HepG2 (cell line): Measurements from ENCODE around the gene SLC4A7. TPM values are rescaled to one million over a fixed set of nuclear protein-coding genes. Genes with fewer than 3 reads are reported as not detected.

Source experiments
- CBFB ChIP-seq: sonication (generic); formaldehyde crosslinking; IDR thresholded peaks from 2 replicates; pipeline ENCODE4 v1.4.0; 2020; ENCODE audit warnings: missing genetic modification reagents
- CENPBD1 ChIP-seq: sonication (generic); formaldehyde crosslinking; IDR thresholded peaks from 2 replicates; pipeline ENCODE4 v1.8.0; 2022; ENCODE audit warnings: missing genetic modification reagents, low read depth, mild to moderate bottlenecking, borderline replicate concordance
- DMTF1 ChIP-seq: sonication (generic); formaldehyde crosslinking; IDR thresholded peaks from 2 replicates; pipeline ENCODE4 v1.4.0; 2020; ENCODE audit warnings: mild to moderate bottlenecking, missing genetic modification reagents
- FOXA3 ChIP-seq: IDR thresholded peaks from 2 replicates; pipeline ENCODE4 v1.6.1; 2016; ENCODE audit warnings: missing genetic modification reagents, missing compliant biosample characterization
- FOXJ3 ChIP-seq: sonication (generic); formaldehyde crosslinking; IDR thresholded peaks from 2 replicates; pipeline ENCODE4 v1.4.0; 2020; ENCODE audit warnings: missing genetic modification reagents, mild to moderate bottlenecking, borderline replicate concordance
- FOXP1 ChIP-seq, 2 experiments: fragments of 450-650 bp in 1 of 2; IDR thresholded peaks; 2 replicates each; pipeline ENCODE4 v1.6.1; 2017 to 2018; ENCODE audit warnings: antibody characterized with exemption in 1 of 2
- HNF4A ChIP-seq: sonication (generic); formaldehyde crosslinking; IDR thresholded peaks from 2 replicates; pipeline ENCODE4 v1.4.0; 2020; ENCODE audit warnings: missing genetic modification reagents
- HOXA7 ChIP-seq: sonication (generic); formaldehyde crosslinking; IDR thresholded peaks from 2 replicates; pipeline ENCODE4 v1.8.1; 2022; ENCODE audit warnings: mild to moderate bottlenecking, missing genetic modification reagents, moderate library complexity
- KAT7 ChIP-seq: IDR thresholded peaks from 2 replicates; pipeline ENCODE4 v1.6.1; 2018; ENCODE audit warnings: borderline replicate concordance, missing compliant biosample characterization
- MAFF ChIP-seq: IDR thresholded peaks from 2 replicates; pipeline ENCODE4 v1.6.1; 2011; ENCODE audit warnings: low read depth, low read length, improper control_type of control experiment
- MLX ChIP-seq: IDR thresholded peaks from 2 replicates; pipeline ENCODE4 v1.6.1; 2016
- MTF1 ChIP-seq: sonication (generic); formaldehyde crosslinking; IDR thresholded peaks from 2 replicates; pipeline ENCODE4 v1.5.0; 2020; ENCODE audit warnings: missing genetic modification reagents
- NFIC ChIP-seq: IDR thresholded peaks from 2 replicates; pipeline ENCODE4 v1.6.1; 2012; ENCODE audit warnings: mild to moderate bottlenecking, low read length, inconsistent platforms
- NR2F2 ChIP-seq: IDR thresholded peaks from 2 replicates; pipeline ENCODE4 v1.6.1; 2012; ENCODE audit warnings: low read depth, inconsistent platforms, borderline replicate concordance
- NR2F6 ChIP-seq, 2 experiments: IDR thresholded peaks; 2 replicates each; pipeline ENCODE4 v1.6.1; 2016; ENCODE audit warnings: antibody characterized with exemption in 1 of 2, mild to moderate bottlenecking in 1 of 2
- POLR2AphosphoS5 ChIP-seq: IDR thresholded peaks from 2 replicates; pipeline ENCODE4 v1.6.1; 2012; ENCODE audit warnings: low read depth, low read length
- RCOR2 ChIP-seq: IDR thresholded peaks from 2 replicates; pipeline ENCODE4 v1.6.1; 2016; ENCODE audit warnings: missing biosample characterization, missing genetic modification reagents
- SKI ChIP-seq: fragments of 450-650 bp; IDR thresholded peaks from one replicate; pipeline ENCODE4 v1.6.1; 2018; ENCODE audit warnings: mild to moderate bottlenecking; ENCODE audit not compliant: partially characterized antibody
- SNAPC5 ChIP-seq: sonication (generic); formaldehyde crosslinking; IDR thresholded peaks from 2 replicates; pipeline ENCODE4 v1.8.1; 2023; ENCODE audit warnings: mild to moderate bottlenecking, missing genetic modification reagents, borderline replicate concordance
- STAT5B ChIP-seq: sonication (generic); formaldehyde crosslinking; IDR thresholded peaks from 2 replicates; pipeline ENCODE4 v1.4.0; 2020; ENCODE audit warnings: missing genetic modification reagents
- TCF7 ChIP-seq: sonication (generic); IDR thresholded peaks from 2 replicates; pipeline ENCODE4 v1.6.1; 2016; ENCODE audit warnings: antibody characterized with exemption, low read depth
- ZNF232 ChIP-seq: sonication (generic); formaldehyde crosslinking; IDR thresholded peaks from 2 replicates; pipeline ENCODE4 v1.4.0; 2020; ENCODE audit warnings: missing genetic modification reagents, borderline replicate concordance
- ZNF234 ChIP-seq: sonication (generic); formaldehyde crosslinking; conservative IDR thresholded peaks from 2 replicates; pipeline ENCODE4 v1.5.1; 2020; ENCODE audit warnings: mild to moderate bottlenecking, missing genetic modification reagents
- ZNF264 ChIP-seq: sonication (generic); formaldehyde crosslinking; IDR thresholded peaks from 2 replicates; pipeline ENCODE4 v1.4.0; 2020; ENCODE audit warnings: missing genetic modification reagents
- ZNF430 ChIP-seq: sonication (generic); formaldehyde crosslinking; IDR thresholded peaks from 2 replicates; pipeline ENCODE4 v1.9.0; 2021; ENCODE audit warnings: mild to moderate bottlenecking, missing genetic modification reagents
- ZNF746 ChIP-seq: sonication (generic); formaldehyde crosslinking; IDR thresholded peaks from 2 replicates; pipeline ENCODE4 v1.8.0; 2022; ENCODE audit warnings: mild to moderate bottlenecking, missing genetic modification reagents
- ZNF883 ChIP-seq: sonication (generic); formaldehyde crosslinking; IDR thresholded peaks from 2 replicates; pipeline ENCODE4 v1.5.1; 2020; ENCODE audit warnings: mild to moderate bottlenecking, missing genetic modification reagents; ENCODE audit errors: not compliant biosample characterization
- polyA plus RNA-seq, 8 experiments: library from polyadenylated mRNA; depleted of rRNA in 3 of 8; stranded (reverse) in 7 of 8; unstranded in 1 of 8; fragments of >200 nt; fragmentation: Illumina TruSeq in 4 of 8; extraction: Trizol in 4 of 8; gene quantifications; 2 replicates each; pipeline versions ENCODE4 v1.2.1 to v1.2.3, GENCODE V29; 2011 to 2016; ENCODE audit warnings: low read depth in 4 of 8, missing spikeins in 1 of 8, mixed read lengths in 1 of 8; ENCODE audit not compliant: insufficient read depth in 1 of 8
- total RNA-seq, 5 experiments: library from RNA; depleted of rRNA; stranded (reverse); fragments of >200 nt; fragmentation: Illumina TruSeq; extraction: Trizol; gene quantifications; 2 replicates each; pipeline ENCODE4 v1.2.3, GENCODE V29; 2016; ENCODE audit warnings: low read depth in 1 of 5

SLC4A7 gene
- total and polyA plus RNA-seq, 2 of the 13 experiments (the other 11 are each of a cell fraction or from before 2014, with no cell fraction given), result 16.4 to 43.8 TPM

- TF ChIP-seq DMTF1 (CRISPR knock-in tag) (no peak), NR2F6 (IDR thresholded peaks at IDR 0.05) (peak; percentile 37; the same call in 1 of the 2 replicates), NR2F6 (CRISPR knock-in tag; IDR thresholded peaks at IDR 0.05) (no peak), ZNF234 (CRISPR knock-in tag) (no peak), HNF4A (peak; percentile 67), RCOR2 (CRISPR knock-in tag) (peak; percentile 58; the same call in 1 of the 2 replicates), STAT5B (CRISPR knock-in tag) (no peak), KAT7 (CRISPR knock-in tag) (0 out of 2 replicates have a peak, but pooled peaks have one; percentile 19), ZNF883 (CRISPR knock-in tag) (no peak), TCF7 (peak; percentile 88), CENPBD1 (CRISPR knock-in tag) (no peak), MAFF (no peak), ZNF264 (CRISPR knock-in tag) (0 out of 2 replicates have a peak, but pooled peaks have one; percentile 28), MTF1 (CRISPR knock-in tag) (no peak), ZNF746 (CRISPR knock-in tag) (no peak), ZNF232 (CRISPR knock-in tag) (no peak), CBFB (CRISPR knock-in tag) (no peak), POLR2AphosphoS5 (no peak), HOXA7 (CRISPR knock-in tag) (no peak), SKI (peak; percentile 87), NR2F2 (peak; percentile 50; the same call in 1 of the 2 replicates), FOXA3 (CRISPR knock-in tag) (peak; percentile 91), FOXP1 (IDR thresholded peaks at IDR 0.05) (no peak), FOXP1 (CRISPR knock-in tag; IDR thresholded peaks at IDR 0.05) (peak; percentile 79; the same call in 1 of the 2 replicates), SNAPC5 (CRISPR knock-in tag) (no peak), ZNF430 (CRISPR knock-in tag) (no peak), MLX (CRISPR knock-in tag) (peak; percentile 84), FOXJ3 (peak; percentile 87; the same call in 1 of the 2 replicates), NFIC (peak; percentile 93)
Measured at GRCh38 chr3:27376109-27376772, 107.9 kb downstream of the SLC4A7 start (continued).
